Activated T-cell treated with anti-CD3 and anti-CD28 coated beads, Interleukin-2, amount 50 U/mL, for 4 hours (primary cell): ENCODE data around the gene CKAP5. TPM values are rescaled to one million over a fixed set of nuclear protein-coding genes. Genes with fewer than 3 reads are reported as not detected.
"Not testable (repeated sequence)": the region's sequence is repeated elsewhere in the genome, so short reads cannot be mapped to it uniquely, and the experiment has no call there.

ENCODE experiments used
- ATAC-seq, 2 donors: fragments of 200-7000 bp; cut with Tn5 transposase; one replicate each; pipeline ENCODE4 v1.10.0; 2021
- DNase-seq: peaks from one replicate; pipeline ENCODE4 v3.0.0-alpha.2; 2020
- H3K27me3 Mint-ChIP-seq: one replicate; pipeline ENCODE4 v1.8.0; 2021; ENCODE audit warnings: low read depth, mixed read lengths
- H3K36me3 Mint-ChIP-seq: one replicate; pipeline ENCODE4 v1.8.0; 2022; ENCODE audit warnings: mixed read lengths; ENCODE audit not compliant: insufficient read depth
- H3K4me1 Mint-ChIP-seq: one replicate; pipeline ENCODE4 v1.8.0; 2021; ENCODE audit warnings: low read depth, mixed read lengths
- H3K4me3 Mint-ChIP-seq: one replicate; pipeline ENCODE4 v1.8.0; 2021; ENCODE audit warnings: mild to moderate bottlenecking, moderate library complexity, mixed read lengths
- H3K9me3 Mint-ChIP-seq: one replicate; pipeline ENCODE4 v1.8.0; 2021; ENCODE audit warnings: mixed read lengths
- total RNA-seq, 3 donors: library from RNA; stranded (reverse); gene quantifications; one replicate each; pipeline ENCODE4 v1.2.1, GENCODE V29; 2021

Gene CKAP5
- total RNA-seq, 3 donors from 2014 or later: 62.9 to 71.8 (median 65.5) TPM

DNA sequence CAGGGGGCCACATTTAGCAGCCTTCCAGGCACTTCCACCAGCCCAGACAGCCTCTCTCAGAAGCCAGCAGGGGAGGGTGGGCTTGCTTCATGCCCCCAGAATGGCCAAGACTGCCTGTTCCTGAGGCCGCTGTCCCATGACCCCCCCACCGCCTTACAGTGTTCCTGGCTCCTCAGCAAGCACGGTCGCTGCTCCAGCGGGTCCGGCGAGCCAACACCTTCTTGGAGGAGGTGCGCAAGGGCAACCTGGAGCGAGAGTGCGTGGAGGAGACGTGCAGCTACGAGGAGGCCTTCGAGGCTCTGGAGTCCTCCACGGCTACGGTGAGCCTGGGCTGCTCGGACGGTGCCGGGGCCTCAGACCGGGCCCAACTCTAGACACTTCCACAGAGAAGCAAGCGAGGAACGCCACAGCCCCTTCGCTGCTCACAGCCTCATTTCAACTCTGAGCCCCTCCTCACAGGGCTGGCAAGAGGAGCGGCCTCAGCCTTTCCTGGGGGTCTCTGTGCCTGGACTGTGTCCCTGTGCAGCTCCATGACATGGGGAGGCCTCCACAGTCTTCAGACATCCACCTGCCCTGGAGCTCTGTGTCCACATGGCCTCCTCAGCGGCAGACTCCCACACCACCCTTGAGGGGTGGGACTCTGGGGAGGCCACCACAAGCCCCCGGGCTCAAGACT is 126.4 kb downstream of the CKAP5 start:
- Mint-ChIP-seq H3K4me3 (no peak overlapping the region), H3K4me1 (peaks cover 7% of the 10 kb centered on the region), H3K9me3 (no peaks in the 10 kb centered on the region), H3K36me3 (no peaks in the 10 kb centered on the region), H3K27me3 (no peaks in the 10 kb centered on the region)
- DNase-seq (no peak), ATAC-seq (no peak)

DNA sequence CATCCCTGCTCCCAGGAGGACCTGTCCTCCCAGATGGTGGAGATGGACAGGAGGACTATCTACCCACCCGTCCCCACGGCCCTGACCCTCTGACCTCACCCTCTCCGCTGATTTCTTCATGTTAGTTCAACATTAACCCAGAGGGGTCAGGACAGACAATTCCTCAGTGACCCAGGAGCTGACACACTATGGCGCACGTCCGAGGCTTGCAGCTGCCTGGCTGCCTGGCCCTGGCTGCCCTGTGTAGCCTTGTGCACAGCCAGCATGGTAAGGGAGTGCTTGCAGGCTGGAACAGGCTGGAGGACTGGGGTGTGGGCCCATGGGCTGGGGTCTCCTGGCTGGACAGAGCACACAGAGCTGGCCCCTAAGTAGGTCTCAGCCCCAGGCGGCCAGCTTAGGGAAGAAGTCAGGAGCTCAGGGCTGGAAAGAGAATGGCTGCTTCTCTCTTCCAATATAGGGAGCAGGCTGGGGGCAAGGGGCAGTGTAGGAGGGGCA is 127.0 kb downstream of the CKAP5 start, which contains the start of gene F2:
Gene F2, plus strand, starts transcription at position 166 of the 495 bp plus-strand sequence. Its CDS starts 23 bp downstream, at position 189.
- ATAC-seq (no peak), DNase-seq (no peak)
- Mint-ChIP-seq H3K4me1 (peaks cover 7% of the 10 kb centered on the region), H3K36me3 (no peaks in the 10 kb centered on the region), H3K27me3 (no peaks in the 10 kb centered on the region), H3K4me3 (no peak within 1 kb of the TSS), H3K9me3 (no peaks in the 10 kb centered on the region)

DNA sequence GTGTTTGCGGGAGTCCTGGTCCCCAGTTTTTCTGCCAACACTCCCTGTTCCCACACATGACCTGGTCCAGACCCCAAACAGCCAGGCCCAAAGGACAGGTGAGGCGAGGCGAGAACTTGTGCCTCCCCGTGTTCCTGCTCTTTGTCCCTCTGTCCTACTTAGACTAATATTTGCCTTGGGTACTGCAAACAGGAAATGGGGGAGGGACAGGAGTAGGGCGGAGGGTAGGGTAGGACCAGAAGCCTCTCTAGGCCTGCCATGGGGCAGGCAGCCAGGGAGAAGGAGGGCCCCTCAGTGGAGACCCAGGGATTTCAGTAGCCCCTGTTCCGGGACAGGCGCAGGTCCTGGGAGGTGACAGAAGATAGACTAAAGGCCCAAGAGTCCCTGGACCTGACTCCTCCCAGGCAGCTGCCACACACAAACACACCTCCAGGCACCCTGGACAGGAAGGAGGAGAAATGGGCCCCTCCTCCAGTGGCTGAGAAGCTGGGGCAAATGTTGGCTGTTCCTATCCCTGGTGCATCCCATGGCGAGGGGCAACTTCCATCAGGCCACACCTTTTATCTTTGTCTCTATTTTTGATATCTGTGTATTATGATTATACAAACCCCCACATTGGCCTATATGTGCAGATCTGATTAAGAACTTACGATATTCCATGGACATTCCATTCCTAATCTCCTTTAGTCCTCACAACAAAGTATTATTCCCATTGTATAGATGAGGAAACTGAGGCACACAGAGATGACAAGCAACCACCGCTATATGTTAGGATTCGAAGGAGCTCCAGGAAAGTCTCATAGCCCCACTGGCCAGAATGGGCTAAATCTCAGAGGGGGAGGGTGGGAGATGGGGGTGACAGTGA is 127.7 kb downstream of the CKAP5 start:
- DNase-seq: no peak
- ATAC-seq: no peak
- H3K36me3 Mint-ChIP-seq: no peaks in the 10 kb centered on the region
- peaks cover 7% of the 10 kb centered on the region for H3K4me1 Mint-ChIP-seq
- H3K27me3 Mint-ChIP-seq: no peaks in the 10 kb centered on the region
- H3K9me3 Mint-ChIP-seq: no peaks in the 10 kb centered on the region
- no peak overlapping the region for H3K4me3 Mint-ChIP-seq

DNA sequence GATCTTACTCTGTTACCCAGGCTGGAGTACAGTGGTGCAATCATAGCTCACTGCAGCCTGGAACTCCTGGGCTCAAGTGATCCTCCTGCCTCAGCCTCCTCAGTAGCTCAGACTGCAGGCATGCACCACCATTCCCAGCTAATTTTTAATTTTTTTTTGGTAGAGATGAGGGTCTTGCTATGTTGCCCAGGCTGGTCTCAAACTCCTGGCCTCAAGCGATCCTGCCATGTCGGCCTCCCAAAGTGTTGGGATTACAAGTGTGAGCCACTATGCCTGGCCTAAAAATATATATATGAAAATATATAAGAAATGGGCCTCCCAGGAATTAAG is 128.3 kb downstream of the CKAP5 start:
- not testable (repeated sequence) for DNase-seq, H3K4me1 Mint-ChIP-seq, H3K27me3 Mint-ChIP-seq, H3K4me3 Mint-ChIP-seq, H3K9me3 Mint-ChIP-seq, H3K36me3 Mint-ChIP-seq, ATAC-seq

DNA sequence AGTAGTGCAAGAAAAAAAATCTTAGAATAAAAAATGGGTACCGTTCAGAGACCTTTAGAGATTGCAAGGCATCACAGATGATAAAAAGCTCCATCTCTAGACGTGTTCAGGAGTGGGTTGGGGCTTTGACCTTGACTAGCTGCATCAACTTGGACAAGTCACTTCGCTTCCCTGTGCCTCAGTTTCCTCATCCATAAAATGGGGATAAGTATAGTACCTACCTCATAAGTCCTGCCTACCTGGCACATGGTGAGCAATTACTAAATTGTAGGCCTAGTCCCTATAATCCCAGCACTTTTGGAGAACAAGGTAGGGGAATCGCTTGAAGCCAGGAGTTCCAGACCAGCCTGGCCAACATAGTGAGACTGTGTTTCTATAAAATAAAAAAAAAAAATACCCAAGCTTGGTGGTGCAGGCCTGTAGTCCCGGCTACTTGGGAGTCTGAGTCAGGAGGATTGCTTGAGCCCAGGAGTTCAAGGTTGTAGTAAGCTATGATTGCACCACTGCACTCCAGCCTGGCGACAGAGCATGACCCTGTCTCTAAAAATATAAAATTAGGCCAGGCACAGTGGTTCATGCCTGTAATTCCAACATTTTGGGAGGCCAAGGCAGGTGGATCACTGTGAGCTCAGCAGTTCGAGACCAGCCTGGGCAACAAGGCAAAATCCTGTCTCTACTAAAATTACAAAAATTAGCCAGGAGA is 133.1 kb downstream of the CKAP5 start:
- peaks cover under 1% of the 10 kb centered on the region for H3K4me1 Mint-ChIP-seq
- H3K4me3 Mint-ChIP-seq: no peak overlapping the region
- H3K27me3 Mint-ChIP-seq: no peaks in the 10 kb centered on the region
- H3K9me3 Mint-ChIP-seq: no peaks in the 10 kb centered on the region
- DNase-seq: no peak
- H3K36me3 Mint-ChIP-seq: no peaks in the 10 kb centered on the region
- no peak for ATAC-seq

DNA sequence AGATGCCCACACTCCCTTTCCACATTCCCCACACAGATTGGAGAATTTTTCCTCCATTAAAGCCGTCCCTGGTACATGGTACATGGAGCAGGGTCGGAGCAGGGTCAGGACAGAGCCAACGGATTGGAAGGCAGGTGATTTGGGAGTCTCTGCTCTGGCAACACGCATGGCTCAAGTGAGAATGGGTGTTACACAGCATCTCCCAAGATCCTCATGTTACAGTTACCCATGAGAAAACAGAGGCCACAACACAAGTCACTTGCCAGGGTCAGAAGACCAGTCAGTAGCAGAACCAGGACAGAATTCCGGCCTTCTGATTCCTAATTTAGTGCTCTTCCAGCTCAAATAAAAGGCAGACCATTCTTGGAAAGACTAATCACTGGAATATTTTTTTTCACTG is 134.8 kb downstream of the CKAP5 start:
- Mint-ChIP-seq H3K9me3 (no peaks in the 10 kb centered on the region), H3K4me3 (no peak overlapping the region), H3K4me1 (no peaks in the 10 kb centered on the region), H3K36me3 (peaks cover 9% of the 10 kb centered on the region), H3K27me3 (no peaks in the 10 kb centered on the region)
- no peak for DNase-seq
- no peak for ATAC-seq

DNA sequence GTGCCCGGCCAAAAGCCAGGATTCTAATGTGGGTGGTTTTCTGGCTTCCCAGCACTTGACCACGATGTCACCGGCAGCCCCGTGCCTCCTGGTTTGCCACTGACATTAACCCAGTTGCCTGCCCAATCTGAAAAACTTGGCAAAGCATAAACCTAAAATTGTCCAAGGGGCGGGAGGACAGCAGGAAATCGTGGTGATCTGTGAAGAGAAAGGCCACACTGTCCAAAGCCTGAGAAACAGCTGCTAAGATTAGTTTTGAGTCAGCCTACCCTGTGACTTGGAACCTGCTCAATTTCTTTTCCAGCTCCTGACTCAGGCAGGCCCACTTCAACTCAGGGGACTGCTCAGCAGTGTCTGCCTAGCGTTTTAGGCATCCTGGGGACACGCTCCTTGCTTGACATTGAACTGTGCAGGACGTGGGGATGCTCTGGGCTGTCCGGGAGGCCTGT is 135.2 kb downstream of the CKAP5 start:
- Mint-ChIP-seq H3K27me3 (no peaks in the 10 kb centered on the region), H3K4me1 (no peaks in the 10 kb centered on the region), H3K9me3 (no peaks in the 10 kb centered on the region), H3K36me3 (peaks cover 9% of the 10 kb centered on the region), H3K4me3 (no peak overlapping the region)
- ATAC-seq (no peak), DNase-seq (no peak)

DNA sequence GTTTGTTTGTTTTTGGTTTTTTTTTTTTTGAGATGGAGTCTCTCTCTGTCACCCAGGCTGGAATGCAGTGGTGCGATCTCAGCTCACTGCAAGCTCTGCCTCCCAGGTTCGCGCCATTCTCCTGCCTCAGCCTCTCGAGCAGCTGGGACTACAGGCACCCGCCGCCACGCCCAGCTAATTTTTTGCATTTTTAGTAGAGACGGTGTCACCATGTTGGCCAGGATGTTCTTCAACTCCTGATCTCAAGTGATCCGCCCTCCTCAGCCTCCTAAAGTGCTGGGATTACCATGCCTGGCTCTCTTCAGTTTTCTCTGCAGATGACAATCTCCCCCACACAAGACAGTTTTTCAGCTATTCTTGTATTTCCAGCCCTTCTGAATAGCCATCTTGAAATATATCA is 136.7 kb downstream of the CKAP5 start:
- H3K4me3 Mint-ChIP-seq, H3K9me3 Mint-ChIP-seq, ATAC-seq, H3K27me3 Mint-ChIP-seq, H3K4me1 Mint-ChIP-seq, DNase-seq, H3K36me3 Mint-ChIP-seq: not testable (repeated sequence)

DNA sequence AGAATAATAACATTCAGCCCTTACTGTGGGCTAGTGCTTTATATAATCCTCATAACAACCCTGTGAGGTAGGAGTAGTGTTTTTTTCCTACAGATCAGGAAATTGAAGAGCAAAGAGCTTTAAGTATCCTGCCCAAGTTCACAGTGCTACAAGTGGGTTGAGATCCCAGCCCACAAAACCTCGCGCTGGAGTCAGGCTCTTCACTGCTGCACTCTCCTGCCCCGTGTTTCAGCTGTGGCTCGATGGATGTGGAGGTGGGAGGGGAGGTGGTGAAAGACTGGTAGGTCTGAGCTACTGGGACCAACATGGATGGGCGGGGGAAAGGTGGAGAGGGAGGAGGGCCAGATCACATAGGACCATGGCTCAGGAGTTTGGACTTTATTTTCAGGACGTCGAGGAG is 139.2 kb downstream of the CKAP5 start:
- H3K4me3 Mint-ChIP-seq: no peak overlapping the region
- no peak for DNase-seq
- no peak for ATAC-seq
- H3K36me3 Mint-ChIP-seq: peaks cover 20% of the 10 kb centered on the region
- H3K9me3 Mint-ChIP-seq: no peaks in the 10 kb centered on the region
- H3K27me3 Mint-ChIP-seq: no peaks in the 10 kb centered on the region
- H3K4me1 Mint-ChIP-seq: peaks cover 8% of the 10 kb centered on the region

DNA sequence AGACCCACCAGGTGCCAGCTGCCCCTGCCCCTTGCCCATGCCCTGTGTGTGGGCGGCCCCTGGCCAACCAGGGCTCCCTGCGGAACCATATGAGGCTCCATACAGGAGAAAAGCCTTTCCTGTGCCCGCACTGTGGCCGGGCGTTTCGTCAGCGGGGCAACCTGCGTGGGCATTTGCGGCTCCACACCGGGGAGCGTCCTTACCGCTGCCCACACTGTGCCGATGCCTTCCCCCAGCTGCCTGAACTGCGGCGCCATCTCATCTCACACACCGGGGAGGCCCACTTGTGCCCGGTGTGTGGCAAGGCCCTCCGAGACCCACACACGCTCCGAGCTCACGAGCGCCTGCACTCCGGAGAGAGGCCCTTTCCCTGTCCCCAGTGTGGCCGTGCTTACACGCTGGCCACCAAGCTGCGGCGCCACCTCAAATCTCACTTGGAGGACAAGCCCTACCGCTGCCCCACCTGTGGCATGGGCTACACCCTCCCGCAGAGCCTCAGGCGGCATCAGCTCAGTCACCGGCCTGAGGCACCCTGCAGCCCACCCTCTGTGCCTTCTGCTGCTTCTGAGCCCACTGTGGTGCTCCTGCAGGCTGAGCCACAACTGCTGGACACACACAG is 140.9 kb downstream of the CKAP5 start:
- no peak for ATAC-seq

DNA sequence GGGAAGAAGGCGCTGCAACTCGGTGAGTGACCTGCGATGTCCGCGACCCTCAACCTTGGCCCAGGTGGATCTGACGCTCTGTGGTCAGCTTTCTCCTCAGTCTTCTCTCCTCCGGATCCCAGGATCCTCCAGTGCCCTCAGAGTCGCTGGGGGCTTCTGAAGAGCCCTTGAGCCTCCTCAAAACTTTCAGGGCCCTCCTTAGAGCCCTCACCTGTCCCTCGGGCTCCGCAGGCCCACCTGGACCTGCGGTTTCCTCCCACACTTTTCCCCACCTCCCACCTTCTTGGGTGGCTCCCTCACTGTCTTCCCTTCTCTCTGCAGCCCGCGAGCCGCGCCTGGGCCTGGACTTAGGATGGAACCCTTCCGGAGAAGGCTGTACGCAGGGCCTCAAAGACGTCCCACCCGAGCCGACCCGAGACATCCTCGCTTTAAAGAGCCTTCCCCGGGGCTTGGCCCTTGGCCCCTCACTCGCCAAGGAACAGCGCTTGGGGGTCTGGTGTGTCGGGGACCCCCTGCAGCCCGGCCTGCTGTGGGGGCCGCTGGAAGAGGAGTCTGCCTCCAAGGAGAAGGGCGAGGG is 144.9 kb downstream of the CKAP5 start:
- Mint-ChIP-seq H3K9me3 (no peaks in the 10 kb centered on the region), H3K27me3 (no peaks in the 10 kb centered on the region), H3K4me1 (peaks cover 43% of the 10 kb centered on the region), H3K4me3 (peak overlapping the region; percentile 97), H3K36me3 (peaks cover 16% of the 10 kb centered on the region)
- peak in 1 of 2 donors; percentile 2 for ATAC-seq
- DNase-seq: no peak

More for the DNA sequence above, 140.9 kb downstream of the CKAP5 start:
- H3K36me3 Mint-ChIP-seq: peaks cover 24% of the 10 kb centered on the region
- H3K27me3 Mint-ChIP-seq: no peaks in the 10 kb centered on the region
- H3K4me3 Mint-ChIP-seq: no peak overlapping the region
- H3K4me1 Mint-ChIP-seq: peaks cover 17% of the 10 kb centered on the region
- H3K9me3 Mint-ChIP-seq: no peaks in the 10 kb centered on the region
- no peak for DNase-seq

DNA sequence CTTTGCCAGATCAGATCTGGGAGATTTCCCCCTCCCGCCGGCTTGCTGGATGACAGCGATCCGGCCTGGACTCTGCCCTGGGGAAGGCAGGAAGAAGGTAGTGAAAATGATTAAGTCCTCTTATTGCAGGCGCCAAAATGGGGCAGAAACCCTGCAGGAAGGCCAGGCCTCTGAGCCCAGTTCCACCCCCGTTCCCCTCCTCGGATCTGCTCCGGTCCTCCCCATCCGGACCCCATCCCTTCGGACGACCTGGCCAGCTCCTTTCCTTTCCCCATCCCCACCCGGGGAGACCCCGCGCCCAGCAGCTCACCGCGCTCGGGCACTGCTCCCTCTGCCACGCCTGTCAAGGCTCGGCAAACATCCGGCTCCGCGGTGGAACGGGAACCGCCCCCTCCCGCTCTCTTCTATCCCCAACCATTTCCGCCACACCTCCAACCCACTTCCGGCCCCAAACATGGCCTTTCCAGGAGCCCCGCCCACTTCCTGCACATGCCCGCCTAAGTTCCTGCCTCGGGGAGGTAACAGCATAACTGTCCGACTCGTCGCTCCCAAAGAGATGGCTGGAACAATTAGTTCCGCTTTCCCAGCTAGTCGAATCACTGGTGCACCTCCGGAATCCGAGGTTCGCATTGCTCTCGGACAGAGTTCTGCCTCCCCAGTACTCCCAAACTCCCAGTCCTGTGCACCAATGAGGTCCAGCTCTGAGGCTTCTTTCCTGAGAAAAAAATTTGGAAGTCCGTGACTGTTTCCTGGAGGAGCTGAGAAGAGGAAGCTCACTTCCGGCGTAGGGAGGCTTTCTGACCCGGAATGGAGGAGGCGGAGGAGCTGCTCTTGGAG is 145.6 kb downstream of the CKAP5 start, which contains the start of the genes ARHGAP1 and ZNF408:
Gene ARHGAP1, minus strand, starts transcription at position 379 of the 837 bp plus-strand sequence. CDS start 4,512 bp downstream, outside the sequence.
Gene ZNF408, plus strand, starts transcription at position 791 of the 837 bp plus-strand sequence. Its CDS starts 17 bp downstream, at position 808.
- Mint-ChIP-seq H3K4me1 (peaks cover 47% of the 10 kb centered on the region), H3K4me3 (peak within 1 kb of the TSS; percentile 97), H3K9me3 (no peaks in the 10 kb centered on the region), H3K27me3 (no peaks in the 10 kb centered on the region), H3K36me3 (peaks cover 19% of the 10 kb centered on the region)
- ATAC-seq (peak; percentile 92 to 94), DNase-seq (peak; percentile 98)

DNA sequence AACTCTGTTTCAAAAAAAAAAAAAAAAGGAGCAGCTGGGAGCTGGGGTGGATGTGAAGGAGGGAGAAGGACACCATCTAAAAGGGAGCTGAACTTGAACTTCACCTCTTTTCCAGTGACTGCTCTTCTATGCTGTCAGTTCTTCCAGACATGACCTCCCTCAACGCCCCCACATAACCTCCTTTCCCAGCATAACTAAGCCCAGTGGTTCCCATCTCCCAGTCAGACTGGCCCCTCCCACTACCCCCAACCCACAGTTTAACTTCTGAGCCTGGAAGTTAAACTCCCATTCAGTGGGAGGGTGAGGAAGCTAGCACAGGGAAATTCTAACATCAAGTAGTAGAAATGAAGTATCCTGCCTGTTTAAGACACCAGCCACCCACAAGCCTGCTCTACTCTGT is 147.5 kb downstream of the CKAP5 start:
- no peaks in the 10 kb centered on the region for H3K9me3 Mint-ChIP-seq

More for the DNA sequence above, 147.5 kb downstream of the CKAP5 start:
- H3K27me3 Mint-ChIP-seq: no peaks in the 10 kb centered on the region
- DNase-seq (no peak), ATAC-seq (no peak)
- peaks cover 49% of the 10 kb centered on the region for H3K4me1 Mint-ChIP-seq
- H3K4me3 Mint-ChIP-seq: peak overlapping the region; percentile 97
- H3K36me3 Mint-ChIP-seq: peaks cover 27% of the 10 kb centered on the region
